Measurements from ENCODE around the gene AKAP8.
"Not testable (repeated sequence)": the region's sequence is repeated elsewhere in the genome, so short reads cannot be mapped to it uniquely, and the experiment has no call there.

The AKAP8 gene

GRCh38 chr19:15397236-15397635 is 17.6 kb upstream of the AKAP8 start:
- H3K4me2 ChIP-seq (ENCODE audit: low read depth, low read length, poor library complexity, severe bottlenecking): no peak overlapping the region
- H3K27me3 ChIP-seq (ENCODE audit: insufficient read depth, low read length, poor library complexity, severe bottlenecking): no peaks in the 10 kb centered on the region
- H3K4me1 ChIP-seq (ENCODE audit: insufficient read depth, low read length, poor library complexity, severe bottlenecking): no peaks in the 10 kb centered on the region
- H3K9me3 ChIP-seq (ENCODE audit: insufficient read depth, low read depth, low read length): no peaks in the 10 kb centered on the region
- no peaks in the 10 kb centered on the region for H3F3A ChIP-seq (ENCODE audit: low read depth)
- peaks cover 17% of the 10 kb centered on the region for H4K20me1 ChIP-seq (ENCODE audit: insufficient read depth, low read length, poor library complexity, severe bottlenecking)
- no peaks in the 10 kb centered on the region for H3K9me2 ChIP-seq (replicated peaks; ENCODE audit: low read depth, low read length)
- H3K79me2 ChIP-seq (ENCODE audit: insufficient read depth, low read length): peaks cover 20% of the 10 kb centered on the region; the same call in 1 of the 2 replicates
- H3K36me3 ChIP-seq (ENCODE audit: insufficient read depth, low read length): peaks cover 93% of the 10 kb centered on the region
- H2AFZ ChIP-seq (ENCODE audit: low read length): no peak overlapping the region
- H3K9ac ChIP-seq (ENCODE audit: low read depth, low read length, poor library complexity, severe bottlenecking): no peak overlapping the region
- H3K4me3 ChIP-seq (ENCODE audit: low read length, poor library complexity, severe bottlenecking): no peak overlapping the region
- no peak for TF ChIP-seq EZH2phosphoT487 (IDR thresholded peaks at IDR 0.05; ENCODE audit: borderline replicate concordance)
- no peak for TF ChIP-seq CTCF (conservative IDR thresholded peaks at IDR 0.05; ENCODE audit: low read length)

GRCh38 chr19:15396436-15396835 is 16.8 kb upstream of the AKAP8 start:
- H3K36me3 ChIP-seq (ENCODE audit: insufficient read depth, low read length): peaks cover 92% of the 10 kb centered on the region
- no peaks in the 10 kb centered on the region for H3K4me1 ChIP-seq (ENCODE audit: insufficient read depth, low read length, poor library complexity, severe bottlenecking)
- H2AFZ ChIP-seq (ENCODE audit: low read length): no peak overlapping the region
- no peaks in the 10 kb centered on the region for H3K27me3 ChIP-seq (ENCODE audit: insufficient read depth, low read length, poor library complexity, severe bottlenecking)
- no peak overlapping the region for H3K9ac ChIP-seq (ENCODE audit: low read depth, low read length, poor library complexity, severe bottlenecking)
- no peaks in the 10 kb centered on the region for H3K9me3 ChIP-seq (ENCODE audit: insufficient read depth, low read depth, low read length)
- H3K79me2 ChIP-seq (ENCODE audit: insufficient read depth, low read length): peaks cover 16% of the 10 kb centered on the region; the same call in 1 of the 2 replicates
- no peaks in the 10 kb centered on the region for H3F3A ChIP-seq (ENCODE audit: low read depth)
- H4K20me1 ChIP-seq (ENCODE audit: insufficient read depth, low read length, poor library complexity, severe bottlenecking): peaks cover 12% of the 10 kb centered on the region
- TF ChIP-seq CTCF (conservative IDR thresholded peaks at IDR 0.05; ENCODE audit: low read length): no peak
- no peak for TF ChIP-seq EZH2phosphoT487 (IDR thresholded peaks at IDR 0.05; ENCODE audit: borderline replicate concordance)
- no peaks in the 10 kb centered on the region for H3K9me2 ChIP-seq (replicated peaks; ENCODE audit: low read depth, low read length)
- H3K4me2 ChIP-seq (ENCODE audit: low read depth, low read length, poor library complexity, severe bottlenecking): no peak overlapping the region
- H3K4me3 ChIP-seq (ENCODE audit: low read length, poor library complexity, severe bottlenecking): no peak overlapping the region

- not testable (repeated sequence) for H3K27me3 ChIP-seq (ENCODE audit: insufficient read depth, low read length, poor library complexity, severe bottlenecking); H3K4me2 ChIP-seq (ENCODE audit: low read depth, low read length, poor library complexity, severe bottlenecking); H3K9me2 ChIP-seq (replicated peaks; ENCODE audit: low read depth, low read length); H3F3A ChIP-seq (ENCODE audit: low read depth); H3K4me1 ChIP-seq (ENCODE audit: insufficient read depth, low read length, poor library complexity, severe bottlenecking); H3K79me2 ChIP-seq (ENCODE audit: insufficient read depth, low read length); H2AFZ ChIP-seq (ENCODE audit: low read length); H3K9me3 ChIP-seq (ENCODE audit: insufficient read depth, low read depth, low read length); H3K9ac ChIP-seq (ENCODE audit: low read depth, low read length, poor library complexity, severe bottlenecking); H4K20me1 ChIP-seq (ENCODE audit: insufficient read depth, low read length, poor library complexity, severe bottlenecking); H3K4me3 ChIP-seq (ENCODE audit: low read length, poor library complexity, severe bottlenecking)
- H3K36me3 ChIP-seq (ENCODE audit: insufficient read depth, low read length): peaks cover 80% of the 10 kb centered on the region
Observed at GRCh38 chr19:15395251-15395650, 15.7 kb upstream of the AKAP8 start.

- H3K79me2 ChIP-seq (ENCODE audit: insufficient read depth, low read length): peaks cover 11% of the 10 kb centered on the region; the same call in 1 of the 2 replicates
- no peaks in the 10 kb centered on the region for H3K9me3 ChIP-seq (ENCODE audit: insufficient read depth, low read depth, low read length)
- H3K9me2 ChIP-seq (replicated peaks; ENCODE audit: low read depth, low read length): no peaks in the 10 kb centered on the region
- H4K20me1 ChIP-seq (ENCODE audit: insufficient read depth, low read length, poor library complexity, severe bottlenecking): peaks cover 8% of the 10 kb centered on the region
- H3K4me1 ChIP-seq (ENCODE audit: insufficient read depth, low read length, poor library complexity, severe bottlenecking): no peaks in the 10 kb centered on the region
- H3K4me3 ChIP-seq (ENCODE audit: low read length, poor library complexity, severe bottlenecking): no peak overlapping the region
- no peak for TF ChIP-seq EZH2phosphoT487 (IDR thresholded peaks at IDR 0.05; ENCODE audit: borderline replicate concordance)
- no peak for TF ChIP-seq CTCF (conservative IDR thresholded peaks at IDR 0.05; ENCODE audit: low read length)
- no peaks in the 10 kb centered on the region for H3F3A ChIP-seq (ENCODE audit: low read depth)
- H3K9ac ChIP-seq (ENCODE audit: low read depth, low read length, poor library complexity, severe bottlenecking): no peak overlapping the region
- no peak overlapping the region for H2AFZ ChIP-seq (ENCODE audit: low read length)
- H3K27me3 ChIP-seq (ENCODE audit: insufficient read depth, low read length, poor library complexity, severe bottlenecking): no peaks in the 10 kb centered on the region
- H3K36me3 ChIP-seq (ENCODE audit: insufficient read depth, low read length): peaks cover 72% of the 10 kb centered on the region
- no peak overlapping the region for H3K4me2 ChIP-seq (ENCODE audit: low read depth, low read length, poor library complexity, severe bottlenecking)
Observed at GRCh38 chr19:15394426-15394825, 14.8 kb upstream of the AKAP8 start.

Measured in Loucy (cell line).